Neural crest cell (in vitro differentiated cells): Measurements from ENCODE around the gene C1QTNF12. TPM values are rescaled to one million over a fixed set of nuclear protein-coding genes. Genes with fewer than 3 reads are reported as not detected.

Experiments
- DNase-seq: peaks from one replicate; pipeline ENCODE4 v3.0.0; 2021; ENCODE audit warnings: low read depth, mixed read lengths, low spot score
- H3K27ac Mint-ChIP-seq: one replicate; pipeline ENCODE4 v1.8.0; 2021; ENCODE audit warnings: mild to moderate bottlenecking, mixed read lengths; ENCODE audit not compliant: unreplicated experiment
- H3K27me3 Mint-ChIP-seq: 2 replicates; pipeline ENCODE4 v1.8.0; 2021; ENCODE audit warnings: low read depth, mild to moderate bottlenecking, mixed read lengths
- H3K36me3 Mint-ChIP-seq: 2 replicates; pipeline ENCODE4 v1.8.0; 2021; ENCODE audit warnings: low read depth, mild to moderate bottlenecking, mixed read lengths
- H3K4me1 Mint-ChIP-seq: 2 replicates; pipeline ENCODE4 v1.8.0; 2021; ENCODE audit warnings: mixed read lengths
- H3K4me3 Mint-ChIP-seq: one replicate; pipeline ENCODE4 v1.8.0; 2021; ENCODE audit warnings: mild to moderate bottlenecking, mixed read lengths
- H3K9me3 Mint-ChIP-seq: 2 replicates; pipeline ENCODE4 v1.8.0; 2021; ENCODE audit warnings: mixed read lengths
- total RNA-seq: library from RNA; stranded (reverse); gene quantifications from 2 replicates; pipeline ENCODE4 v1.2.1, GENCODE V29; 2021
- TF ChIP-seq, protein P1 (sequence below): fragments of 200-600 bp; sonication (generic); conservative IDR thresholded peaks from 2 replicates; pipeline ENCODE4 v1.5.0; 2021; ENCODE audit warnings: antibody characterized with exemption, mild to moderate bottlenecking

The C1QTNF12 gene
- total RNA-seq, 1 donor from 2014 or later, result 0.79 TPM

DNA sequence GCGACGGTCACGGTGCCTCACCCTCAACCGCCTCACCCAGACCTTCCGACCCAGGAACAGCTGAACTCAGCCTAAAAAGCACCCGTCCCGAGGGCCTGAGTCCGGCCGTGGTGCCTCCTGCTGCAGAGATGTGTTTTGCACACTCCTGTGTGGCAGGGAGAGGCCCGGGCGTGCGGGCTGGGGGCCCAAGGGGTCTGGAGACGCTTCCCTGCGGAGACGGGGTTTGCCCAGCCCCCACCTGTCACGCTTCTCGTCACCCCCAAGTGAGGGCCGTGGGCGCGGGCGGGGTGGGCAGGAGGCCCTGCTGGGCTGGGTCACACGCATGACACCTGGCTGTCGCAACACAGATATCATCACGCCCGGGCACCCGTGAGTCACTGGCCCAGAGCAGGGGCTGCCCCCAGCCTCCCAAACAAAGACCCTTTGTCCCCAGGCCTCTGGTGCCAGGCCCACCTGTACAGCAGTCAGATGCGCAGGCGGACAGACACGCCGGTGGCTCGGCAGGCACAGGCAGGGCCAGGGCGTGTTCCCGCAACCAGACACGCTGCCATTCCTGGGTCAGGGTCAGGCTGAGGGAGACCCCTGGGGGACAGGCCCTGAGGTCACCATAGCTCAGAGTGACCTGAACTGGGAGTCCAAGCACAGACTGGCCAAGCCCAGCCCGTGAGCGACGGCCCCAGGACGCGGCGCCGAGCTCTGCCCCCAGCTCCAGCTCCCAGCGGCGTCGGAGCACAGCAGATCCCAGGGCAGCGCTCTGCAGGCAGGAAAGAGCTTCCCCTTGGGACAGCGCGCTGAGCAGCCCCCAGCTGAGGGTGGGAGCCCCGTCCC lies 8.4 kb downstream of the C1QTNF12 start:
- Mint-ChIP-seq H3K9me3 (peaks cover 2% of the 10 kb centered on the region), H3K27ac (no peak overlapping the region), H3K4me3 (no peak overlapping the region), H3K36me3 (peaks cover 11% of the 10 kb centered on the region), H3K4me1 (peaks cover 15% of the 10 kb centered on the region), H3K27me3 (peaks cover 4% of the 10 kb centered on the region)
- DNase-seq, result no peak
- TF ChIP-seq, protein P1, sequence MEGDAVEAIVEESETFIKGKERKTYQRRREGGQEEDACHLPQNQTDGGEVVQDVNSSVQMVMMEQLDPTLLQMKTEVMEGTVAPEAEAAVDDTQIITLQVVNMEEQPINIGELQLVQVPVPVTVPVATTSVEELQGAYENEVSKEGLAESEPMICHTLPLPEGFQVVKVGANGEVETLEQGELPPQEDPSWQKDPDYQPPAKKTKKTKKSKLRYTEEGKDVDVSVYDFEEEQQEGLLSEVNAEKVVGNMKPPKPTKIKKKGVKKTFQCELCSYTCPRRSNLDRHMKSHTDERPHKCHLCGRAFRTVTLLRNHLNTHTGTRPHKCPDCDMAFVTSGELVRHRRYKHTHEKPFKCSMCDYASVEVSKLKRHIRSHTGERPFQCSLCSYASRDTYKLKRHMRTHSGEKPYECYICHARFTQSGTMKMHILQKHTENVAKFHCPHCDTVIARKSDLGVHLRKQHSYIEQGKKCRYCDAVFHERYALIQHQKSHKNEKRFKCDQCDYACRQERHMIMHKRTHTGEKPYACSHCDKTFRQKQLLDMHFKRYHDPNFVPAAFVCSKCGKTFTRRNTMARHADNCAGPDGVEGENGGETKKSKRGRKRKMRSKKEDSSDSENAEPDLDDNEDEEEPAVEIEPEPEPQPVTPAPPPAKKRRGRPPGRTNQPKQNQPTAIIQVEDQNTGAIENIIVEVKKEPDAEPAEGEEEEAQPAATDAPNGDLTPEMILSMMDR, result no peak

DNA sequence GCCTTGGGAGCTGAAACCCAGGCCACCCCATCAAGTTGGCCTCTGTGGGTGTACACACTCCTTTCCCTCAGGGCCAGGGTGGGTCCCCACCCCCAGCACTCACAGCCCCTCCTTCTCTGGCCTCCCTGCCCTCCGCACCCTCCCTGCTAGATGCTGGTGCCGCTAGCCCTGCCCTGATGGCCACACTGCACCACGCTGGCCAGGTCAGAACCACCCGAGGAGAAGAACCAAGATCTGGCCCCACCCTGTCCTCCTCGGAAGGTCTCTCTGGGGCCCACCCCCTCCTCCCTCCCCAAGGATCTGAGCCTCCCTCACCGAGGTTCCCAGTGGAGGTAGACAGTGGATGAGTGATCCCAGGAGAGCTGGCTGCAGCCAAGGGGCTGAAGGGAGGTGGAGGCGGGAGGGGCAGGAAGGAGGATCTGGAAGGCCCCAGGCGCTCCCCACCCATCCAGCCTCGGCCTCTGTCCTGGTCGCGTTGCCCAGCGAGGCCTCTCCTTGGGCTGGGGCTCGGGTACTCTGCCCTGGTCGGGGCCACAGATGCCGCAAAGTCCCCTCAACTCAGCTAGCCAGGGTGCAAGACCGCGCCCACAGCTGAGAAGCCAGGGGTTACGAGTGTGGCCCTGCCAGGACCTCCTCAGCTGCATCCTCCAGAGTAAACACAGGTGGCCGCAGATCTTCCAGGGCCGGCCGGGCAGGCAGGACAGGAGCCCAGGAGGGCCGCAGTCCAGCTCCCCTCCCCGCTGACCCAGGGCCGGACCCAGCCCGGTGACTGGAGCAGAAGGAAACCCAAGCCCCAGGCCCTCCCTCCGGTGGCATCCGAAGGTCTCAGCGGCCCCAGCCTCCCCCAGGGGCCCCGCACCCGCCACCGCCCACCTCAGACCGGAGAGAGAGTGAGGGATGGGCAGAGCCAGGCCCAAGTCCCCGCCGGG lies 9.3 kb downstream of the C1QTNF12 start:
- Mint-ChIP-seq H3K4me1 (peaks cover 15% of the 10 kb centered on the region), H3K36me3 (peaks cover 11% of the 10 kb centered on the region), H3K4me3 (no peak overlapping the region), H3K27me3 (peaks cover 4% of the 10 kb centered on the region), H3K9me3 (peaks cover 2% of the 10 kb centered on the region), H3K27ac (no peak overlapping the region)
- TF ChIP-seq, protein P1, result no peak
- no peak for DNase-seq

DNA sequence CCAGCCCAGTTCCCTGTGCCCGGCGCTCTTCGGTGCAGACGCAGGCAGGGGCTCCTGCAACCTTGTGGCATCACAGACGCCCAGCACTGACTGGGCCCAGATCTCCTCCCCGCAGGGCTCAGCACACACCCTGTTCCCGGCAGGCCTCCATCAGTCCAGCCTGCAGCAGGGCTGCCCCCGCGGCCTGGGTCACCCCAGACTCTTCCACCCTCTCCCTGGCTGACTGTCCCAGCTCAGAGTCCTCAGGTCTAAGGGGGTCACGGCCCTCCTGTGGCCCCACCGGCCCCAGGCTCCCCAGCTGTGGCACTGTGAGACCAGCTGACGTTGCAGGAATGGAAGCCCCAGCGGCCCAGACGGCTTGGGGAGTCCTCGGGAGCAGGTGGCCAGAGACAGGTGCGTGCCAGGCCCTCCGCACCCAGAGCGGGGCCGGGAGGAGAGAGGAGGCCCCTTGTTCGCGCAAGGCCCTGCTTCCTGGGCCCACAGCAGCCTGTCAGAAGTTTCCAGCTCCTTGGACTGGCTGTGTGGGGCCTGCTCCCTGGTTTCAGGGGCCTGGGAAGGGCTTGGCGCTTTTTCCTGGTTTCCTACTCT lies 10.3 kb downstream of the C1QTNF12 start:
- Mint-ChIP-seq H3K9me3 (peaks cover 2% of the 10 kb centered on the region), H3K27ac (no peak overlapping the region), H3K4me3 (no peak overlapping the region), H3K36me3 (peaks cover 11% of the 10 kb centered on the region), H3K4me1 (peaks cover 16% of the 10 kb centered on the region), H3K27me3 (peaks cover 4% of the 10 kb centered on the region)
- TF ChIP-seq, protein P1, result no peak
- no peak for DNase-seq

GRCh38 chr1:1235016-1235744 lies 11.3 kb downstream of the C1QTNF12 start:
- H3K4me3 Mint-ChIP-seq, result peak overlapping the region; percentile 82
- TF ChIP-seq, protein P1, result no peak
- H3K4me1 Mint-ChIP-seq, result peaks cover 24% of the 10 kb centered on the region
- peaks cover 2% of the 10 kb centered on the region for H3K9me3 Mint-ChIP-seq
- H3K27ac Mint-ChIP-seq, result no peak overlapping the region
- H3K27me3 Mint-ChIP-seq, result peaks cover 4% of the 10 kb centered on the region
- no peak for DNase-seq
- H3K36me3 Mint-ChIP-seq, result peaks cover 11% of the 10 kb centered on the region
